Testis (tissue), 2 donors: ENCODE measurements around the gene TOLLIP.

Source experiments
- POLR2A ChIP-seq: fragments of 450-650 bp; IDR thresholded peaks from one replicate; pipeline ENCODE4 v1.6.1; 2017; ENCODE audit warnings: antibody characterized with exemption, mild to moderate bottlenecking, moderate library complexity
- TF ChIP-seq, protein P1 (sequence below), 3 experiments: fragments of 450-650 bp in 2 of 3; fragments of 200-600 bp in 1 of 3; sonication (generic) in 1 of 3; IDR thresholded peaks; one replicate each; pipeline ENCODE4 v1.5.1; 2016 to 2019; ENCODE audit warnings: antibody characterized with exemption in 3 of 3, mild to moderate bottlenecking in 2 of 3, moderate library complexity in 1 of 3

DNA sequence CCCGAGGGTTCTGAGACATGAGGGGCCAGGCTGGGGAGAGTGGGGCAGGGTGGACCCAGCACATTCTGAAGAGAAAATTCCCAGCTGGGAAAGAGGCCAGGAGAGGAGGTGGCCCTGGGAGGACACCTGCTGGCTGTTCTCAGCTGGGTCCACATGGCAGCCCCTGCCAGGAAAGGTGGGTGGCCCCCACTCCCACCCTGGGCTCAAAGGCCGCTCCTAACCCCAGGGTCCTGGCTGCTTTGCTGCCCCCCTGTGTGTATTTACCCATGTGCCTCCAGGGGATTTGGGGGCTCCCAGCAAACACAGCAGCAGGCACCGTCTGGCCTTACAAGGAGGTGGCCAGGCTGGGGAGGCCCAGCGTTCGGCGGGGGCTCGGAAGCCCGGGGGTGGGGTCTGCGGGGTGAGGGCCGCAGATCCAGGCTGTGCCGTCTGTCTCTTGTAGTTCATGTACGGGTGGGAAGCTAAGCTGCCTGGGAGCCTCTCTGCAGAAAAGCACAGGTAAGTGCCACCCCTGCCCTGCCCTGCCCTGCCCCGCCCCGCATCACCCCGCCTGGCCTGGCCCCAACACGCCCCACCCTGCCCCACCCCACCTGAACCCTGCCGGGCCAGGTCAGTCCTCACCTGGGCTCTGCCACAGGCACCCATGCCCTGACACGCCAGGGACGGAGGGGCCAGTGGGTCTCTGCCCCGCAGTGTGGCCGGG lies 75.9 kb downstream of the TOLLIP start:
- TF ChIP-seq, protein P1, sequence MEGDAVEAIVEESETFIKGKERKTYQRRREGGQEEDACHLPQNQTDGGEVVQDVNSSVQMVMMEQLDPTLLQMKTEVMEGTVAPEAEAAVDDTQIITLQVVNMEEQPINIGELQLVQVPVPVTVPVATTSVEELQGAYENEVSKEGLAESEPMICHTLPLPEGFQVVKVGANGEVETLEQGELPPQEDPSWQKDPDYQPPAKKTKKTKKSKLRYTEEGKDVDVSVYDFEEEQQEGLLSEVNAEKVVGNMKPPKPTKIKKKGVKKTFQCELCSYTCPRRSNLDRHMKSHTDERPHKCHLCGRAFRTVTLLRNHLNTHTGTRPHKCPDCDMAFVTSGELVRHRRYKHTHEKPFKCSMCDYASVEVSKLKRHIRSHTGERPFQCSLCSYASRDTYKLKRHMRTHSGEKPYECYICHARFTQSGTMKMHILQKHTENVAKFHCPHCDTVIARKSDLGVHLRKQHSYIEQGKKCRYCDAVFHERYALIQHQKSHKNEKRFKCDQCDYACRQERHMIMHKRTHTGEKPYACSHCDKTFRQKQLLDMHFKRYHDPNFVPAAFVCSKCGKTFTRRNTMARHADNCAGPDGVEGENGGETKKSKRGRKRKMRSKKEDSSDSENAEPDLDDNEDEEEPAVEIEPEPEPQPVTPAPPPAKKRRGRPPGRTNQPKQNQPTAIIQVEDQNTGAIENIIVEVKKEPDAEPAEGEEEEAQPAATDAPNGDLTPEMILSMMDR (IDR thresholded peaks at IDR 0.05): no peak
- no peak for TF ChIP-seq POLR2A
